ENCODE measurements around the gene MPIG6B.

DNA sequence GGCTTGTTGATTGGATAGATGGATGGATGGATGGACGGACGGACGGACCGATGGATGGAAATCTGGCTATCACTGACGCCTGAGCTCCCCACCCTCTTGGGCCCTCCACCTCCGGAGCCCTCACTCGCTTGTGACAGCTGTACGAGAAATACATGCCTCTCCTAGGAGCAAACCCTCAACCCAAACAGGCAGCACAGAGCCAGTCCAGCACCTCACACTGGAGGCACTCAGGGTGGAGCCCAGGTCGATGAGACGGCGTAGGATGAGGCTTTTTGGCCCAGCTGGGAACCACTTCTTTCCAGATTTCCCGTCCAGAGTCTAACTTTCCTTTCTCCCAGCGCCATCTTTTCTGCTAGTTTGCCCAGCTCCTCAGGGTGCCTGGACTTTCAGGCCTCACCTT, 39.6 kb upstream of the MPIG6B start:
- TF ChIP-seq BHLHE40 (IDR thresholded peaks at IDR 0.05; ENCODE audit: low read depth, low read length) (no peak), CBX8 (IDR thresholded peaks at IDR 0.05) (no peak), PBX3 (IDR thresholded peaks at IDR 0.05) (no peak)
- TF ChIP-seq, protein P1, sequence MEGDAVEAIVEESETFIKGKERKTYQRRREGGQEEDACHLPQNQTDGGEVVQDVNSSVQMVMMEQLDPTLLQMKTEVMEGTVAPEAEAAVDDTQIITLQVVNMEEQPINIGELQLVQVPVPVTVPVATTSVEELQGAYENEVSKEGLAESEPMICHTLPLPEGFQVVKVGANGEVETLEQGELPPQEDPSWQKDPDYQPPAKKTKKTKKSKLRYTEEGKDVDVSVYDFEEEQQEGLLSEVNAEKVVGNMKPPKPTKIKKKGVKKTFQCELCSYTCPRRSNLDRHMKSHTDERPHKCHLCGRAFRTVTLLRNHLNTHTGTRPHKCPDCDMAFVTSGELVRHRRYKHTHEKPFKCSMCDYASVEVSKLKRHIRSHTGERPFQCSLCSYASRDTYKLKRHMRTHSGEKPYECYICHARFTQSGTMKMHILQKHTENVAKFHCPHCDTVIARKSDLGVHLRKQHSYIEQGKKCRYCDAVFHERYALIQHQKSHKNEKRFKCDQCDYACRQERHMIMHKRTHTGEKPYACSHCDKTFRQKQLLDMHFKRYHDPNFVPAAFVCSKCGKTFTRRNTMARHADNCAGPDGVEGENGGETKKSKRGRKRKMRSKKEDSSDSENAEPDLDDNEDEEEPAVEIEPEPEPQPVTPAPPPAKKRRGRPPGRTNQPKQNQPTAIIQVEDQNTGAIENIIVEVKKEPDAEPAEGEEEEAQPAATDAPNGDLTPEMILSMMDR (IDR thresholded peaks at IDR 0.05), result no peak
- TF ChIP-seq, protein P2, sequence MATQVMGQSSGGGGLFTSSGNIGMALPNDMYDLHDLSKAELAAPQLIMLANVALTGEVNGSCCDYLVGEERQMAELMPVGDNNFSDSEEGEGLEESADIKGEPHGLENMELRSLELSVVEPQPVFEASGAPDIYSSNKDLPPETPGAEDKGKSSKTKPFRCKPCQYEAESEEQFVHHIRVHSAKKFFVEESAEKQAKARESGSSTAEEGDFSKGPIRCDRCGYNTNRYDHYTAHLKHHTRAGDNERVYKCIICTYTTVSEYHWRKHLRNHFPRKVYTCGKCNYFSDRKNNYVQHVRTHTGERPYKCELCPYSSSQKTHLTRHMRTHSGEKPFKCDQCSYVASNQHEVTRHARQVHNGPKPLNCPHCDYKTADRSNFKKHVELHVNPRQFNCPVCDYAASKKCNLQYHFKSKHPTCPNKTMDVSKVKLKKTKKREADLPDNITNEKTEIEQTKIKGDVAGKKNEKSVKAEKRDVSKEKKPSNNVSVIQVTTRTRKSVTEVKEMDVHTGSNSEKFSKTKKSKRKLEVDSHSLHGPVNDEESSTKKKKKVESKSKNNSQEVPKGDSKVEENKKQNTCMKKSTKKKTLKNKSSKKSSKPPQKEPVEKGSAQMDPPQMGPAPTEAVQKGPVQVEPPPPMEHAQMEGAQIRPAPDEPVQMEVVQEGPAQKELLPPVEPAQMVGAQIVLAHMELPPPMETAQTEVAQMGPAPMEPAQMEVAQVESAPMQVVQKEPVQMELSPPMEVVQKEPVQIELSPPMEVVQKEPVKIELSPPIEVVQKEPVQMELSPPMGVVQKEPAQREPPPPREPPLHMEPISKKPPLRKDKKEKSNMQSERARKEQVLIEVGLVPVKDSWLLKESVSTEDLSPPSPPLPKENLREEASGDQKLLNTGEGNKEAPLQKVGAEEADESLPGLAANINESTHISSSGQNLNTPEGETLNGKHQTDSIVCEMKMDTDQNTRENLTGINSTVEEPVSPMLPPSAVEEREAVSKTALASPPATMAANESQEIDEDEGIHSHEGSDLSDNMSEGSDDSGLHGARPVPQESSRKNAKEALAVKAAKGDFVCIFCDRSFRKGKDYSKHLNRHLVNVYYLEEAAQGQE (IDR thresholded peaks at IDR 0.05), result no peak
